MM.1S (cell line): ENCODE results near the gene TMEM229A.
"Not testable (repeated sequence)": the region's sequence is repeated elsewhere in the genome, so short reads cannot be mapped to it uniquely, and the experiment has no call there.

Source experiments
- DNase-seq: peaks from one replicate; pipeline ENCODE4 v3.0.0-alpha.2; 2015
- H2AFZ ChIP-seq: fragments of 300-600 bp; sonication (generic); 2 replicates; pipeline ENCODE4 v1.6.0; 2016; ENCODE audit warnings: antibody characterized with exemption, low read length
- H3F3A ChIP-seq: fragments of 300-600 bp; sonication (generic); 2 replicates; pipeline ENCODE4 v1.6.1; 2016; ENCODE audit warnings: mild to moderate bottlenecking, antibody characterized with exemption, low read length, moderate library complexity, mixed read lengths; ENCODE audit not compliant: insufficient read depth
- H3K27ac ChIP-seq: fragments of 300-600 bp; sonication (generic); 2 replicates; pipeline ENCODE4 v1.5.1; 2016; ENCODE audit warnings: mild to moderate bottlenecking, low read length
- H3K27me3 ChIP-seq: fragments of 300-600 bp; sonication (generic); replicated peaks from 2 replicates; pipeline ENCODE4 v1.6.0; 2016; ENCODE audit warnings: low read length; ENCODE audit not compliant: insufficient read depth
- H3K36me3 ChIP-seq: fragments of 300-600 bp; sonication (generic); replicated peaks from 2 replicates; pipeline ENCODE4 v1.6.1; 2016; ENCODE audit warnings: mild to moderate bottlenecking, low read length, mixed read lengths; ENCODE audit not compliant: insufficient read depth
- H3K4me1 ChIP-seq: fragments of 300-600 bp; sonication (generic); 2 replicates; pipeline ENCODE4 v1.6.1; 2016; ENCODE audit warnings: low read length, mixed read lengths
- H3K4me2 ChIP-seq: fragments of 300-600 bp; sonication (generic); 2 replicates; pipeline ENCODE4 v1.6.0; 2016; ENCODE audit warnings: low read depth, low read length
- H3K4me3 ChIP-seq: fragments of 300-600 bp; sonication (generic); 2 replicates; pipeline ENCODE4 v1.5.1; 2016; ENCODE audit warnings: low read length, mixed read lengths
- H3K79me2 ChIP-seq: fragments of 300-600 bp; sonication (generic); 2 replicates; pipeline ENCODE4 v1.6.1; 2016; ENCODE audit warnings: mixed run types, low read length, mixed read lengths
- H3K9ac ChIP-seq: fragments of 300-600 bp; sonication (generic); 2 replicates; pipeline ENCODE4 v1.6.1; 2016; ENCODE audit warnings: low read length, mixed read lengths
- H3K9me2 ChIP-seq: fragments of 300-600 bp; sonication (generic); replicated peaks from 2 replicates; pipeline ENCODE4 v1.6.1; 2016; ENCODE audit warnings: mild to moderate bottlenecking, low read length, mixed read lengths; ENCODE audit not compliant: insufficient read depth
- H3K9me3 ChIP-seq: fragments of 300-600 bp; sonication (generic); replicated peaks from 2 replicates; pipeline ENCODE4 v1.6.1; 2016; ENCODE audit warnings: mild to moderate bottlenecking, low read length, mixed read lengths; ENCODE audit not compliant: insufficient read depth
- H4K20me1 ChIP-seq: fragments of 300-600 bp; sonication (generic); 2 replicates; pipeline ENCODE4 v1.6.1; 2016; ENCODE audit warnings: mild to moderate bottlenecking, low read length, moderate library complexity, mixed read lengths; ENCODE audit not compliant: insufficient read depth
- CTCF ChIP-seq: fragments of 300-600 bp; sonication (generic); IDR thresholded peaks from 2 replicates; pipeline ENCODE4 v1.5.1; 2016; ENCODE audit warnings: antibody characterized with exemption, low read length, mixed read lengths
- EZH2 ChIP-seq: fragments of 300-600 bp; sonication (generic); optimal IDR thresholded peaks from 2 replicates; pipeline ENCODE3; 2017; ENCODE audit warnings: low read depth, mild to moderate bottlenecking, antibody characterized with exemption, low read length, mixed read lengths
- EZH2phosphoT487 ChIP-seq: fragments of 300-600 bp; sonication (generic); IDR thresholded peaks from 2 replicates; pipeline ENCODE4 v1.6.1; 2018; ENCODE audit warnings: antibody characterized with exemption, low read length

TMEM229A gene

GRCh38 chr7:124032369-124033094 lies at the start of gene TMEM229A:
Gene TMEM229A (minus strand): TSS chr7:124033067. CDS start chr7:124033003, 64 bp downstream.
- Histone ChIP-seq H3F3A (no peaks in the 10 kb centered on the region), H3K9me2 (no peaks in the 10 kb centered on the region), H4K20me1 (no peaks in the 10 kb centered on the region), H3K27ac (no peak within 1 kb of the TSS), H3K36me3 (no peaks in the 10 kb centered on the region), H3K9ac (no peak within 1 kb of the TSS; the same call in 1 of the 2 replicates), H3K79me2 (no peaks in the 10 kb centered on the region), H3K9me3 (no peaks in the 10 kb centered on the region), H3K4me2 (peak within 1 kb of the TSS; percentile 95), H3K4me3 (peak within 1 kb of the TSS; percentile 72), H3K27me3 (no peaks in the 10 kb centered on the region), H2AFZ (peak within 1 kb of the TSS; percentile 89), H3K4me1 (no peaks in the 10 kb centered on the region)
- DNase-seq, result peak; percentile 49
- TF ChIP-seq CTCF, result no peak
- TF ChIP-seq EZH2, result no peak
- no peak for TF ChIP-seq EZH2phosphoT487

- not testable (repeated sequence) for H3K27ac ChIP-seq, DNase-seq, H3K4me1 ChIP-seq, H3K79me2 ChIP-seq, H3K4me2 ChIP-seq, H2AFZ ChIP-seq, H3K36me3 ChIP-seq, H3K27me3 ChIP-seq, H3K9me2 ChIP-seq, H3K4me3 ChIP-seq, H4K20me1 ChIP-seq, H3K9ac ChIP-seq, H3K9me3 ChIP-seq, H3F3A ChIP-seq
Observed at GRCh38 chr7:124082234-124082633, 49.4 kb upstream of the TMEM229A start.

- Histone ChIP-seq H3K4me2 (no peak overlapping the region), H3K9ac (no peak overlapping the region), H3K9me2 (no peaks in the 10 kb centered on the region), H3K27me3 (no peaks in the 10 kb centered on the region), H3K79me2 (no peaks in the 10 kb centered on the region), H3K9me3 (no peaks in the 10 kb centered on the region), H3K4me3 (no peak overlapping the region), H3K27ac (no peak overlapping the region), H2AFZ (no peak overlapping the region), H3K36me3 (no peaks in the 10 kb centered on the region), H3K4me1 (peaks cover 13% of the 10 kb centered on the region; the same call in 1 of the 2 replicates), H4K20me1 (no peaks in the 10 kb centered on the region), H3F3A (no peaks in the 10 kb centered on the region)
- DNase-seq, result no peak
- TF ChIP-seq CTCF (0 out of 2 replicates have a peak, but pooled peaks have one; percentile 7), EZH2 (no peak)
Observed at GRCh38 chr7:124077546-124077945, 44.7 kb upstream of the TMEM229A start.

- Histone ChIP-seq H3K9me2 (no peaks in the 10 kb centered on the region; the same call in 1 of the 2 replicates), H3K79me2 (no peaks in the 10 kb centered on the region), H3K4me3 (no peak overlapping the region), H3K27me3 (no peaks in the 10 kb centered on the region), H3K4me1 (peaks cover 13% of the 10 kb centered on the region; the same call in 1 of the 2 replicates), H3K9me3 (no peaks in the 10 kb centered on the region), H4K20me1 (no peaks in the 10 kb centered on the region), H2AFZ (no peak overlapping the region), H3K4me2 (no peak overlapping the region), H3K9ac (no peak overlapping the region), H3F3A (no peaks in the 10 kb centered on the region), H3K27ac (no peak overlapping the region), H3K36me3 (no peaks in the 10 kb centered on the region)
- TF ChIP-seq EZH2, result no peak
- no peak for TF ChIP-seq CTCF
- no peak for TF ChIP-seq EZH2phosphoT487
- no peak for DNase-seq
Observed at GRCh38 chr7:124076841-124077240, 44.0 kb upstream of the TMEM229A start.
